GM21717 (cell line): ENCODE measurements around the gene IL6ST.
"Not testable (repeated sequence)": the region's sequence is repeated elsewhere in the genome, so short reads cannot be mapped to it uniquely, and the experiment has no call there.

Experiments
- ATAC-seq: cut with Tn5 transposase; IDR thresholded peaks from one replicate; pipeline ENCODE4 v1.9.1; 2021; ENCODE audit warnings: mild to moderate bottlenecking, moderate library complexity; ENCODE audit not compliant: unreplicated experiment

Gene IL6ST

GRCh38 chr5:56006094-56006493, 11.3 kb upstream of the IL6ST start:
- ATAC-seq, result no peak

- no peak for ATAC-seq
These were observed 10.1 kb upstream of the IL6ST start for GRCh38 chr5:56004874-56005273.

- ATAC-seq, result no peak
These were observed 8.9 kb upstream of the IL6ST start for GRCh38 chr5:56003679-56004078.

GRCh38 chr5:56003179-56003578, 8.4 kb upstream of the IL6ST start:
- ATAC-seq, result no peak

GRCh38 chr5:56002303-56002702, 7.5 kb upstream of the IL6ST start:
- ATAC-seq, result no peak

GRCh38 chr5:56000221-56000620, 5.5 kb upstream of the IL6ST start:
- ATAC-seq, result not testable (repeated sequence)

GRCh38 chr5:55998966-55999365, 4.2 kb upstream of the IL6ST start:
- ATAC-seq, result no peak

- ATAC-seq, result no peak
These were observed 3.1 kb upstream of the IL6ST start for GRCh38 chr5:55997742-55998351.

- ATAC-seq, result peak; percentile 94
These were observed 493 bp upstream of the IL6ST start for GRCh38 chr5:55994998-55995914.

GRCh38 chr5:55993731-55994494, 850 bp downstream of the IL6ST start:
- ATAC-seq, result no peak

- ATAC-seq, result no peak
These were observed 1.8 kb downstream of the IL6ST start for GRCh38 chr5:55993013-55993412.

- ATAC-seq, result no peak
These were observed 2.8 kb downstream of the IL6ST start for GRCh38 chr5:55991768-55992486.

- not testable (repeated sequence) for ATAC-seq
These were observed 3.9 kb downstream of the IL6ST start for GRCh38 chr5:55990895-55991294.

GRCh38 chr5:55989860-55990259, 4.9 kb downstream of the IL6ST start:
- no peak for ATAC-seq

- ATAC-seq, result no peak
These were observed 5.7 kb downstream of the IL6ST start for GRCh38 chr5:55988979-55989638.

GRCh38 chr5:55988428-55988827, 6.3 kb downstream of the IL6ST start:
- ATAC-seq, result not testable (repeated sequence)

GRCh38 chr5:55986931-55987330, 7.8 kb downstream of the IL6ST start:
- no peak for ATAC-seq

GRCh38 chr5:55985181-55985580, 9.6 kb downstream of the IL6ST start:
- ATAC-seq, result no peak

- no peak for ATAC-seq
These were observed 10.8 kb downstream of the IL6ST start for GRCh38 chr5:55983986-55984385.

- ATAC-seq, result no peak
These were observed 11.8 kb downstream of the IL6ST start for GRCh38 chr5:55982957-55983381.
